Middle frontal gyrus (tissue), 1 donor: ENCODE measurements around the gene COL25A1.

Experiments
- DNase-seq: peaks from one replicate; pipeline ENCODE4 v3.0.0-alpha.2; 2015; ENCODE audit warnings: low spot score; ENCODE audit errors: extremely low spot score

Gene COL25A1

DNA sequence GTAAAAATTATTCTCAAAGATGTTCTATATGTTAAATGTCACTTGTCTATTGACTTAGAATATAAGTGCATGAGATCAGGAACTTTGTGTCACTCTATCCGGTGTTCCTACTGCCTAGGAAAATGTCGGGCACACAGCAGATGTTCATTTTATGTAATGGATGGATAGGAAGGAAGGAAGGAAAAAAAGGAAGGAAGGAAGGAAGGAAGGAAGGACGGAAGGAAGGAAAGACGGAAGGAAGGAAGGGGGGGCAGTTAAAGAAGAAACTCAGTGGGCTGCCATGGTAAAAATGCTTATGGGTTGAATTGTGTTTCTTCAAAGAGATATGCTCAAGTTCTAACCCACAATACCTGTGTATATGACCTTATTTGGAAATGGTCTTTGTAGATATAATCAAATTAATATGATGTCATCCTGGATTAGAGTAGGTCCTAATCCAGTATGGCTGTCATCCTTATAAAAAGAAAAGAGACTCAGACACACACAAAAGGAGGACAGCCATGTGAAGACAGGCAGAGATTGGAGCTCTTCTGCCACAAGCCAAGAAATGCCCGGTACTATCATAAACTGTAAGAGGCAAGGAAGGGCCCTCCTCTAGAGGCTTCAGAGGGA is 86.3 kb downstream of the COL25A1 start:
- no peak for DNase-seq

DNA sequence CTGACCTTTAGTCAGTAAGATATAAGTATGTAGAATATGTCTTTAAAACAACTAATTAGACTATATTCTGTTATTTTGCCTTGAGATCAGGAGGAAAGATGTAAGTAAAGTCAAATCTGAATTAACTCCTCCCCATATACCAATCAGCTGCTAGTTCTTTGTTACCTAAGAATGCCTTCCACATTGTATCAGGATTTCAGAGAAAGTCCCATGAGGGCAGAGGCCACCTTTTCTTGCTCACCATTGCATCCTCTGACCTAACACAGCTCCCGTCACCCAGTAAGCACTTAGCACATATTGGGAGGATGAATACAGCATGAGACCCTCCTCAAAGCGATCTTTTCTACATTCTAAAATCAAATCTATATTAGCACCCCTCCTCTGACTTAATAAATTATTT is 87.0 kb downstream of the COL25A1 start:
- DNase-seq: no peak

DNA sequence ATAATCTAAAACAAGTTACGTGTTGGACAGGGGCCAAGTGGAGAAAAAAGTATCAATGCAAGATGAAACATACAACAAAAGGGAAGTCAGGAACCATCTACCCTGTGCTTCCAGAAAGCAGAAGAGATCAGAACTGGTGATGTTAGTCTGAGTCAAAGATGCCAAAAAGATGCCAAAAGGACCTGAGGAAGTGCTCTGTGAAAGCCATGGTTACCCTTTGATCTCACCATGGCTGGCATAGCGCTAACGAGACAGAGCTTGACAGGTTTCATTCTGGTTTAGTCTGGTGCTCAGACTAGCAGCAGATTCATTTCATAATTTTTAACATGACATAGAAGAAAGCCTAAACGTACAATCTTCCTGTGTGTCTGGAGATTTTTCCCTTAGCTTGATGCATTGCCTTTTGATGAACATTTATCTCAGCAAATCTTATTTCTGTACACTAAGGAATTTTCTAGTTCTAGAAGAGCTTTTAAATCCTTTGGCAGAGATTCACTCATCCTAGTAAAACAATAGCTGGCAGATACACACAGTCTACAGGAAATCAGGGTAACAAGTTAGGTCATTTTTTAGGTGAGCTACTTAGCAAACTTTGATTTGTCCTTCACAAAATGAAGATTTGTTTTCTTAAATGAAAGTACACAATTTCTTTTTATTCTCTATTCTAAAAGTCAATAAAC is 87.7 kb downstream of the COL25A1 start:
- DNase-seq: no peak

DNA sequence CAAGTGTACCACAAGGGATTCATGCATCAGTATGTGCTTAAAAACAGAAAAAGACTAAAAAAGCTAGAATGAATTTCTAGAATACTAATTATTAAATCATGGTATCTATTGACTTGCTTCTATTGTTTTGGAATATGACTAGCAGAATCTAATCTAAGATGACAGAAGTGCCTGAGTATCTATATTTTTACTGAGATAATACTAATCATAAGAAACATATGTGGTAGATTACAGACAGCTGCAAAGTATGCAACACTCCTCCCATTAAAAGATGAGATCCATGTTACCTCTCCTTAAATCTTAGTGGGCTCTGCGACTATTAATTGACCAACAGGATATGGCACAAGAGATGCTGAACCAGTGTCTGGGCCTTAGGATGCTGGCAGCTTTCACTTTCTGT is 89.4 kb downstream of the COL25A1 start:
- no peak for DNase-seq

DNA sequence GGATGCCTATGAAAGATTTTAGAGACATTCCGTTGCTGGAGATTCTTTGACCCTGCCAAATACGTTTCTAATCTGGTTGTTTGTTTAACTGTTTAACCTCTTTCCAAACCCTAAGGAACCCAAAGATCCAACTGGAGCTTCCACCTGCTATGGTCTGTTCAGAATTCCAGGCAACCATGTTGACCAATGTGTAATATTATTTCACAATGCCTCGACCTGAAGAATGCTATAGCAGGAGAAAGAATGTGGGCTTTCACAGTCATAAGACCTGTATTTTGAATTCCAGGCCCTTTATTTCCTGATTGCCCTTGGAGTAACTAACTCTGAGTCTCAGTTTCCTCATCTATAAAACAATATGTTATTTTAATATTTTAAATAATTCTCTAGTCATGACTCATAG is 90.8 kb downstream of the COL25A1 start:
- no peak for DNase-seq

DNA sequence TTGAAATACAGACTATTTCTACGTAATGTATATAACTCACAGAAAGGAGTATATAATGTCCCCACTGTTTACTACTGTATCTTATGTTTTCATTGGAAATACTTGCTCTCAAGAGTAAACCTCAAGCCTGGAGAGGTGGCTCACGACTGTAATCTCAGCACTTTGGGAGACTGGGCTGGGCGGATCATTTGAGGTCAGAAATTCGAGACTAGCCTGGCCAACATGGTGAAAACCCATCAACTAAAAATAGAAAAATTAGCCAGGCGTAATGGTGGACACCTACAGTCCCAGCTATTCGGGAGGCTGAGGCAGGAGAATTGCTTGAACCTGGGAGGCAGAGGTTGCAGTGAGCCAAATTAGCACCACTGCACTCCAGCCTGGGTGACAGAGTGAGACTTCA is 92.8 kb downstream of the COL25A1 start:
- DNase-seq: no peak

DNA sequence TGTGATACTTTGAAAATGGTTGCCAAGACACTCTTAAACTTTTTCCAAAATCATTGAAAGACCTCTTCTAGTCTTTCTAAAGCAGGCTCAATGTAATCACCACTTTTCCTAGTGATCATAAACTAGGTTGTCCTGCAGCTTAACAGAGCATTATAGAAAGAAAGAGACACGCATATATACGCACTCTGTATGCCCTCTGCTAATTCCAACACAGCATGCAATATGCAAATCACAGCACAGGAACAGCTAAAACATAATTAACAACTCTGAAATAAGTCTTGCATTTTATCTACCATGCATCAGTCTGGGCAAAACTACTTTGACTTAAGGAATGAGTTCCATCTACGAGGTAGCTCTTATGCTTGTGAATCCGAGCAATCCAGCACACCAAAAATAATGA is 94.6 kb downstream of the COL25A1 start:
- DNase-seq: no peak

DNA sequence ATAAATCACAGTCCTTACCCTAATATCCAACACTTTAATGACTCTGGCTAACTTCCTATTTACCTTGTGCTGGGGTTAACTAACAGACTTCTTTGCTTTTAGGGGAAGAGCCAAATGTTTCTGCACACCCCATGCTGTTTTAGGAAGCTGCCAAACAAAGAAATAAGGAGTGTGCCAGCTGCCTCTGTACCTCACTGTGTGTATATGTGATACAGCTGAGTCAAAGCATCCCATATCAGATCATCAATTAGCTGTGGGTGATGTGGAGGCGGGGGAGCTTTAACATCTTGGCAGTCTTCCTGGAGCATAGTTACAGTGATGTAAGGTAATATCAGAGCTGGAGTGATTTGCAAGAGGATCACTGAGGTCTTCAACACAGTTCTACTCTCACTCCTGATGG is 95.4 kb downstream of the COL25A1 start:
- no peak for DNase-seq

DNA sequence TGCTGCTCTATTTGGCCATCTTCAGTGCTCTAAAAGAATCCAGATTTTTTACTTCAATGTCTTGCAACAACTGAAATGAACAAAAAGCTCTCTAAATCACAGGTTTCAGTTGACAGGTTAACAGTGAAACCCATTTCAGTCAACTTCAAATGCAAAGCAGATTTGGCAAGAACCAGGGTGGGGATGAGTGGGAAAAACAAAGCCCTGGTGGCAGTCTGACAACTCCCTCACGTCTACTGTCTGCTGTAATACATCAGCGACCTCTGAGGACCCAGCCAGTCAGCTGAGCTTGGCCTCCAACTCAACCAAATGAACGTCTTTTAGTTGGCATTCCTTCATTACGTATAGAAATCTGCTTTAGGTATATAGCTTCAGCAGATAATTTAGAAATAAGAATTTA is 95.8 kb downstream of the COL25A1 start:
- no peak for DNase-seq

DNA sequence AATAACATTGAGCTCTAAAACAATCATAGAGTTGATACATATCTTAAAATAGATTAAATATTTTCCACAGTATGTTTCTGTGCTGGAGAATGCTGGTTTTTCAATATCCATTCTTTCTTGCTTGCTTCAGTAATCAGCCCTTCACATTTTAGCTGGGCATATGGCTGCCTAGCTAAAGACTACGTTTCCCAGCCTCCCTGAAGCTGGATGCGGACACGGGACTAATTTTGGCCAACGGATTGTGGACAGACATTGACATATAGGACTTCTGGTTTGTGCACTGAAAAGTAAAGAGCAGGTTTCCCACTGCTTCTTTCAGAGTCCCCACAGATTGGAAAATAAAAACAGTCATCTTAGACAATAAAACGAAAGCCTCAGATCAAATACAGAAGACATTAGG is 97.3 kb downstream of the COL25A1 start:
- no peak for DNase-seq

DNA sequence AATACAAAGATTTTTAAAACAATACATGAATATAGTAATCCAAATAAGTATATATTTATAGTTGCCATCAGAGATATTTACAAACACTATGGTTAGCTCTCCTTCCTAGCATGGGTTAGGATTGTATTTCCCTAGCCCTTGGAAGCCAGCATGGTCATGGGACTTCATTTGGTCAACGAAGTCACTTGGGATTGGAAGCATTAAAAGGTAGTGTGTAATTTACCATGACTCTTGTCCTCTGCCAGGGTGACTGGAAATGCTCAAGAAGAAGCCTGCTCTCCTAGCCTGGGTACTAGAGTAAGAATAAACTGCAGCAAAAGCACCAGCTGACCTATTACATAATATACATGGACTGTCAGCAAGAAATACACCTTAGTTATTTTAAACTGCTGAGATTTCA is 102.9 kb downstream of the COL25A1 start:
- no peak for DNase-seq

DNA sequence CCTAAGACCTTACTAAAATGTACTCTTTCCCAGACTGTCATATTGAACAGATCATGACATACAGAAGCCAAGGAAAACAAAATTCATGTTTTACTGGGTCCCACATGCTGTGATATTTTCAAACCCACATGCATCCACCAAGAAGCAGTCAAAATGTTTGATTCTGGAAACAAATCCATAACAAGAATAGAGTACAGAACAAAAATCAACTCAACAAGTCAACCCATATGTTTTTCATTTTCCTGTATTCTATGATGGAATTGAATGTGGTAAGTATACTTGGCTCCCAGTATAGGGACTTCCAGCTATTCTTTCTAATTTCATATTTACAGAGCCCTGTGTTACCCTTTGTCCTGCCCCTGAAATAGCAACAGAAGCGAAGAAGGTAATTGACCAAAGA is 106.8 kb downstream of the COL25A1 start:
- no peak for DNase-seq

DNA sequence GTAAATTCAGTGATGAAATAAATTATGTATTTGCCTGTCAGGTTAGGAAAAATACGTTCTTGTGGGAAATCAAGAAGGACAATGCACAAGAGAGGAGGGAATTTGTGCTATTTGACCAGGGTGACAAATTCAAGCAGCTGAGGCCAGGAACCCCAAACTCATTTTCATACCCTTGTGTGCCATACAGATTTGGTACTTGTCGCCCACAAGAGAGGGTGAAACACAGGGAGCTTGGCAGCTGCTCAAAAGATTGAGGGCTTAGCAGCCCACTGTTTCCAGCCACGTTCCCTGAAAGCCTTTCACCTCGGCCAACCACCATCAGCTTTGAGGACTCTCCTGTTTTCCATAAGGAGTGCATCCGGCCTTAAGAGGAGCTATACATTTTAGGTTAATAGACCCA is 111.2 kb downstream of the COL25A1 start:
- DNase-seq: no peak

DNA sequence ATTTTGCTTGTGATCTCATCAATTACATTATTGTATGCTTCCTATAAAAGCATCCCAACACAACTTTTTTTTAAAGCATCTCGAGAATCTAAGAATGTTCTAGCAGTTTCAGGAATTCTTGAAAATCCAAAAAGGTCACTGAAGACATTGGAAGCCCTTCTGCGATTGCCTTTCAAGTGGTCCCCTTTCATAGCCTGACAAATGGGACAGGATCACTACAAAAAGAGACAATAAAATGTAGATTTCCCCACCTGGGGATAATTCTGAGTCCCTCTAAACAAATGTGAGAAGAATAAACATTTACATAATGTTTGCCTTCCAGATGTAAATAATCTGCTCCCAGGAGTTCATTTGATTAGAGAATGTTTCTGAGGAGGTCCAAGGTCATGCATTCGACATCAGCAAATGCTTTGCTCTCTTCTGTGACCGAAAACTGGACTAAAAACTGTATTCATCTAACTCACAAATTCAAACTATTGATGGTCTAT is 116.0 kb downstream of the COL25A1 start:
- DNase-seq: no peak

DNA sequence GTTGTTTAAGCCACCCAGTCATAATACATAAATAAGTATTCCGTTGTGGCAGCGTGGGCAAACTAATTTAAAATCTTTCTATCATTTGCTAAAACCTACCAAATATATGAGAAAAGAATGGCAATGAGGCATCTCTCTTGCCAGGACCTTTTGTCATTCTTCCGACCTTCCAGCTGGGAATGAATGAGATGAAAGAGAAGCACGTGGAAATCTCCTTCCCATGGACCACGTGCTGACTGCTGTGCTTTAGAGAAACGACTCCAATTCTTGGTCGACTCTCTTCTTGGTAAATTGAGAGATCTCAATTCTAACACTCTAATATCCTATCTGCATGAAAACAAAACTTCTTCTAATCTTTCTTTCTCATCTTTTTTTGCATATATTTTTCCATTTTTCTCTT is 116.5 kb downstream of the COL25A1 start:
- DNase-seq: no peak

DNA sequence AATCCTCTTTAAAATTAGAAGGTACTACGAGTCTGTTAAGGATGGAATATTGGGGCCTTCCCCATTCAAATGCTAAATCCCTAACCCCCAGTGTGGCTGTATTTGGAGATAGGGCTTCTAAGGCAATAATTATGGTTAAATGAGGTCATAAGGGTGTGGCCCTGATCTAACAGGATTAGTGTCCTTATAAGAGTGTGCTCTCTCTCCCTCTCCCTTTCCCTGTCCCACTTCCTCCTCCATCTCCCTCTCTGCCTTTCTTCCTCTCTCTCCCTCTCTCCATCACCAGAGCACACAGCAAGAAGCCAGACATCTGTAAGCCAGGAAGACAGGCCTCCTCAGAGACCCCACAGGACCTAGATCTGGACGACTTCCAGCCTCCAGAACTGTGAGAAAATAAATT is 116.9 kb downstream of the COL25A1 start:
- no peak for DNase-seq

DNA sequence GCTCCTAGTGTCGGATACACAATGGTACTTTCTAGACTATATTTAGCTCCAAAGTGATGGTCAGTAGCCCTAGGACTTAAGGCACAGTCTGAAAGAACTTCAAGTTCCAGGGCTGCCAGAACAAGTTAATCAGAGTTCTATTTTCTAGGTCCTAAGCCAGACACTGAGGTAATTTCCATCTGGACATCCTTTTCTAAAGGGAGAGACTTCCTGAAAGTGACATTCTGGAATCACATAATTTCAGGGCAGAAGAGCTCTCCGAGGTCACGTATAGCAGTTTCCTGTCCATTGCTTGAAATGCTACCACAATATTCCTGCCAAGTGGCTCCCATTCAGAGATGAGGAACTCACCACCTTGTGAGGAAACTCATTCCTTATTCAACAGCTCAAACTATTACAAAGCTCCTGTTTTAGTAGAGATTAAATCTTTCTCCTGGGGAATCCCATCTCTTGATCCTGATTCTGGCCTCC is 117.9 kb downstream of the COL25A1 start:
- DNase-seq: no peak

DNA sequence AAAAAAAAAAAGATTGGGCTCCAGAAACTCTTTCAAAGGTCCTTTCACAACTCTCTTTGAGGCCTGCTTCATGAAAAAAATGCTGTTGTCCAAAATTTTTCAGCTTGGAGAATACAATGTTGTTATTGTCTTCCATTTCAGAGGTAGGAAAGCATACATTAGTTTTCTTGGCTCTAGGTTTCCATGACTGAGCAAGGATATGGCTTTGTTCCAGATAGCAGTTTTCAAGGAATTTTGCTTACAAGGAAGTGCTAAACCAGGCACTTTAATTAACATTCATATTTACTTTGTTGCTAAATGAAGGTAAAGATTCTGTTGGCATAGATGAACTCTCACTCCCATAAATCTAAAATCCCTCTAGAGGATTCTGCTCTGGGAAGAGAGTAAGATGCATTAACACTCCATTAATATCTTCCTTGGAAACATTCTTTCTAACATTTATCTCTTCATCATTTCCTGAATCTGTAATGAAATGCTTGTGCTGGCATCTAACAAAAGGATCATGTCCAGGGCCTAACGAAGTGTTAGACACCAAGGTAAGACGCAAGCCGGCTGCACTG is 118.4 kb downstream of the COL25A1 start:
- no peak for DNase-seq

DNA sequence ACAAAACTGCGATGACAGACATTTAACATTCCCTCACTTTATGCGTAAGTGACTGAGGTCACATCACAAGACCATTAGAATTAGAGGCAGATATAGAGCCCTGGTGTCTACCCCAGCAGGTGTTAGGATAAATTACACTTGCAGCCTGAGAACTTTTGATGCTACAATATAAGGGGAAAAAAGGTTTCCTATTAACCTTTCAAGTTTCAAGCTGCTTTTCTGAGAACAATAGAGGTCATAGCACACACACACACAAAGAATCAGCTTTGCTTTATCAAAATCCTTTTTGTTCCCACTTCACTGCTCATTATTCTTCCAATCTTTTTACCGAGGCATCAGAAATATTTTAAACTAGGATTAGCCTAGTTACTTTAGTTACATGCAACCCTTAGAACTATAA is 119.8 kb downstream of the COL25A1 start:
- DNase-seq: no peak

DNA sequence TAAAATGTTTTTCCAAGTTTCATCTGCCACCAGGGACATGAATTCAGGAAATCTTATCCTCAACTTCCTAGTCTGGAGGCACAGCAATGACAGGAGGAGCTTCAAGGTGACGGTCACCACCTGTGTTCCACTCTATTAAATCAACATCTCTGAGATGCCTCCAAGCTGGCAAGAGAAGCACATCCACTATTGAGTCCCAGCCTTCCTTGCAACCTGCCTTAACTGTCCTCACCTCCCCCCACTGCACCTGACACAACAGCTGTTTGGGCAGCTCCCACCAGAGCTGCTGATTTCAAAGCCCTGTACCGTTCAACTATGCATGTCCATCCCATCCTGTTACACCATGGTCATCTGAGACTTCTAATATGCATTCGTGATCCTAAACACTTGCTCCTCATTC is 123.4 kb downstream of the COL25A1 start:
- DNase-seq: no peak

DNA sequence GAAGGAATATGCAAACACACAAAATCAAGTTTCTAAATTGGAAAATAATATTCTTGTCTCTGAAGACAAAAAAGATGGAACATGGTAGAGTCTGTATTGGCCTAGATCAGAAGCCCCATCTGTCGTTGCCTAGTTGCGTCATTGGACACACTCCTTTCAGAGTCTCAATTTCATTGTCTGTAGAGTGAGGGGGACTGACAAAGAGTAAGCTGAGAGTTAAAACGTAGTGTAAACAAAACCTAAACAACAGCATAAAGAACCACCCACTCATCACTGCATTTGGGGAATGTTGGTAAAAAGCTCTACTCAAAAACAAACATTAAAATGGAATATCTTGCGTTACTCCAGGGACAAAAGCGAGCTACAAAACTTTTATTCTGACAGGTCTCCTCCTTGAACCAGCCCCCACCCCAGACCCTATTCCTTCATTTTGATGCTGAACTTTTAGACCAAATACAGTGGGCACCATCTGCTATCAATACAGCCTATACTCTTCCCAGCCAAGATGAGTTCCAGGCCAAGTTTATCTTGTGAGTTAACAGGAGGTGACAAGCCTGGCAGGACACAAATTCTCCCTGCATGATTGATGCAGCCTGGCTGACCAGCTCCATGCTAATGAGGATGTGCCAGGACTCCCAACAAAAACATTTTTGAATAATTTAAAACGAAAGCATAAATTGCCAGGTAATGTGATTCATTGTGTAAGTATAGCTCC is 125.2 kb downstream of the COL25A1 start:
- DNase-seq: no peak

DNA sequence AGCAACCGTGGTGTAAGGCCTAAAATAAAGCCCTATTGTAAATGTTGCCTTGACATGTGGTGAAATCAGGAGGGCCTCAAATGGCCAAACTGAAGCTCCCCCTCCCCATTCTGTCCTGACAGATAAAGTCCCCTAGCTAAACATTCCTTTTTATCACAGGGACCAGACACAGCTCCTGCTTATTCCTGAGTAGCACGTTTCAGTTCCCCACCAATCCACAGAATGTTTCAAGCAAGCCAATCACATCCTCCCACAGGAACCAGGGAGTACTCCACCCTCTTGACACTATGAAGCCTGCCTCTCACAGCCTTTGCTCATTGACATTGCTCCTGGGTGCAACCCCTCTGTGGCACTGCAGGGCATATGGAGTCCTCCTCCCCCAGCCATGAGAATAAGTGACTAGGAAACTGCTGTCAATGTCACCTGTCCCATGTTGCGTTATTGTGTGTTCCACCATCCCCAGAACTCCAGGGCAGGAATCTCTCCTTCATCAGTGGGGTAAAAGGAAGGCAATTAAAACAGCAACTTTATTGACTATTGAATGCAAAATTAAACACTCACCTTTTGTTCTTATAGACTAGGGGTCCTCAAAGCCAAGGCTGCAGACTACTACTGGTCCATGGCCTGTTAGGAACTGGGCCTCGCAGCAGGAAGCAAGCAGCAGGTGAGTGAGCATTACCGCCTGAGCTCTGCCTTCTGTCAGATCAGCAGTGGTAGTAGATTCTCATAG is 128.1 kb downstream of the COL25A1 start:
- DNase-seq: no peak
